ENCODE results near the gene RNF103.

The RNF103 gene

DNA sequence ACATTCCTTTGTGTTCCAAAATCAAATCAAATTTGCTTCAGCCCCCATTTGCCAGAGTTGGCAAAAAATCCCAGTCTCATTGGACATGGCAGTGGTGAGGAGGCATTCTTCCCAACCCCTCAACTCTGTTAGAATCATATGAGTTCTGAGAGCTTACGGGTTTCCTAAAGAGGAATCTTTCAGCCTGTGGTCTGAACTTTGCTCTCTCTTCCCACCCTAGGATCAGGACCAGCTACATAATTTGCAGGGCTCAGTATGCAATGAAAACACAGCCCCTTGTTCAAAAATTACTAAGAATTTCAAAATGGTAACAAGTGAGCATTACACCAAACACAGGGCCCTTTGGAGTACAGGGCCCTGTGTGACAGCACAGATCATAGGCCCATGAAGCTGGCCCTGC lies 49.3 kb upstream of the RNF103 start:
- Histone ChIP-seq H3K27ac (ENCODE audit: extremely low read depth, low read depth, low read length) (no peak overlapping the region), H3K9me3 (ENCODE audit: control insufficient read depth, insufficient read depth, low read depth, low read length) (no peaks in the 10 kb centered on the region), H3K4me1 (ENCODE audit: control insufficient read depth, insufficient read depth, low read length) (no peaks in the 10 kb centered on the region), H3K36me3 (ENCODE audit: control insufficient read depth in 2 of 2, insufficient read depth in 1 of 2, low read length in 2 of 2) (no peaks in the 10 kb centered on the region), H3K4me3 (ENCODE audit: low read depth, low read length) (no peak overlapping the region)
- ChIA-PET CTCF (no interaction called here), POLR2A (no interaction called here)
- TF ChIP-seq ZNF629 (tag by site-specific recombination; IDR thresholded peaks at IDR 0.05) (no peak), ZNF169 (tag by site-specific recombination; IDR thresholded peaks at IDR 0.05) (no peak), ZBTB1 (tag by site-specific recombination; IDR thresholded peaks at IDR 0.05) (no peak), ZNF530 (tag by site-specific recombination; IDR thresholded peaks at IDR 0.05; ENCODE audit: low read depth) (no peak), TCF7L2 (IDR thresholded peaks at IDR 0.05; ENCODE audit: borderline replicate concordance, low read depth, low read length) (no peak), ZEB2 (tag by site-specific recombination; IDR thresholded peaks at IDR 0.05) (no peak), BCL11A (tag by site-specific recombination; IDR thresholded peaks at IDR 0.05; ENCODE audit: low read depth) (no peak), SETDB1 (IDR thresholded peaks at IDR 0.05; ENCODE audit: insufficient read length, low read length) (no peak), ZFP69B (tag by site-specific recombination; IDR thresholded peaks at IDR 0.05) (no peak), ZIC2 (tag by site-specific recombination; IDR thresholded peaks at IDR 0.05) (no peak), ZNF121 (tag by site-specific recombination; IDR thresholded peaks at IDR 0.05) (no peak)
- TF ChIP-seq, protein P1, sequence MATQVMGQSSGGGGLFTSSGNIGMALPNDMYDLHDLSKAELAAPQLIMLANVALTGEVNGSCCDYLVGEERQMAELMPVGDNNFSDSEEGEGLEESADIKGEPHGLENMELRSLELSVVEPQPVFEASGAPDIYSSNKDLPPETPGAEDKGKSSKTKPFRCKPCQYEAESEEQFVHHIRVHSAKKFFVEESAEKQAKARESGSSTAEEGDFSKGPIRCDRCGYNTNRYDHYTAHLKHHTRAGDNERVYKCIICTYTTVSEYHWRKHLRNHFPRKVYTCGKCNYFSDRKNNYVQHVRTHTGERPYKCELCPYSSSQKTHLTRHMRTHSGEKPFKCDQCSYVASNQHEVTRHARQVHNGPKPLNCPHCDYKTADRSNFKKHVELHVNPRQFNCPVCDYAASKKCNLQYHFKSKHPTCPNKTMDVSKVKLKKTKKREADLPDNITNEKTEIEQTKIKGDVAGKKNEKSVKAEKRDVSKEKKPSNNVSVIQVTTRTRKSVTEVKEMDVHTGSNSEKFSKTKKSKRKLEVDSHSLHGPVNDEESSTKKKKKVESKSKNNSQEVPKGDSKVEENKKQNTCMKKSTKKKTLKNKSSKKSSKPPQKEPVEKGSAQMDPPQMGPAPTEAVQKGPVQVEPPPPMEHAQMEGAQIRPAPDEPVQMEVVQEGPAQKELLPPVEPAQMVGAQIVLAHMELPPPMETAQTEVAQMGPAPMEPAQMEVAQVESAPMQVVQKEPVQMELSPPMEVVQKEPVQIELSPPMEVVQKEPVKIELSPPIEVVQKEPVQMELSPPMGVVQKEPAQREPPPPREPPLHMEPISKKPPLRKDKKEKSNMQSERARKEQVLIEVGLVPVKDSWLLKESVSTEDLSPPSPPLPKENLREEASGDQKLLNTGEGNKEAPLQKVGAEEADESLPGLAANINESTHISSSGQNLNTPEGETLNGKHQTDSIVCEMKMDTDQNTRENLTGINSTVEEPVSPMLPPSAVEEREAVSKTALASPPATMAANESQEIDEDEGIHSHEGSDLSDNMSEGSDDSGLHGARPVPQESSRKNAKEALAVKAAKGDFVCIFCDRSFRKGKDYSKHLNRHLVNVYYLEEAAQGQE (tag by site-specific recombination; IDR thresholded peaks at IDR 0.05), result no peak
- TF ChIP-seq, protein P2, sequence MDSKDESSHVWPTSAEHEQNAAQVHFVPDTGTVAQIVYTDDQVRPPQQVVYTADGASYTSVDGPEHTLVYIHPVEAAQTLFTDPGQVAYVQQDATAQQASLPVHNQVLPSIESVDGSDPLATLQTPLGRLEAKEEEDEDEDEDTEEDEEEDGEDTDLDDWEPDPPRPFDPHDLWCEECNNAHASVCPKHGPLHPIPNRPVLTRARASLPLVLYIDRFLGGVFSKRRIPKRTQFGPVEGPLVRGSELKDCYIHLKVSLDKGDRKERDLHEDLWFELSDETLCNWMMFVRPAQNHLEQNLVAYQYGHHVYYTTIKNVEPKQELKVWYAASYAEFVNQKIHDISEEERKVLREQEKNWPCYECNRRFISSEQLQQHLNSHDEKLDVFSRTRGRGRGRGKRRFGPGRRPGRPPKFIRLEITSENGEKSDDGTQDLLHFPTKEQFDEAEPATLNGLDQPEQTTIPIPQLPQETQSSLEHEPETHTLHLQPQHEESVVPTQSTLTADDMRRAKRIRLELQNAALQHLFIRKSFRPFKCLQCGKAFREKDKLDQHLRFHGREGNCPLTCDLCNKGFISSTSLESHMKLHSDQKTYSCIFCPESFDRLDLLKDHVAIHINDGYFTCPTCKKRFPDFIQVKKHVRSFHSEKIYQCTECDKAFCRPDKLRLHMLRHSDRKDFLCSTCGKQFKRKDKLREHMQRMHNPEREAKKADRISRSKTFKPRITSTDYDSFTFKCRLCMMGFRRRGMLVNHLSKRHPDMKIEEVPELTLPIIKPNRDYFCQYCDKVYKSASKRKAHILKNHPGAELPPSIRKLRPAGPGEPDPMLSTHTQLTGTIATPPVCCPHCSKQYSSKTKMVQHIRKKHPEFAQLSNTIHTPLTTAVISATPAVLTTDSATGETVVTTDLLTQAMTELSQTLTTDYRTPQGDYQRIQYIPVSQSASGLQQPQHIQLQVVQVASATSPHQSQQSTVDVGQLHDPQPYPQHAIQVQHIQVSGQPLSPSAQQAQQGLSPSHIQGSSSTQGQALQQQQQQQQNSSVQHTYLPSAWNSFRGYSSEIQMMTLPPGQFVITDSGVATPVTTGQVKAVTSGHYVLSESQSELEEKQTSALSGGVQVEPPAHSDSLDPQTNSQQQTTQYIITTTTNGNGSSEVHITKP (tag by site-specific recombination; IDR thresholded peaks at IDR 0.05), result no peak
- TF ChIP-seq, protein P3, sequence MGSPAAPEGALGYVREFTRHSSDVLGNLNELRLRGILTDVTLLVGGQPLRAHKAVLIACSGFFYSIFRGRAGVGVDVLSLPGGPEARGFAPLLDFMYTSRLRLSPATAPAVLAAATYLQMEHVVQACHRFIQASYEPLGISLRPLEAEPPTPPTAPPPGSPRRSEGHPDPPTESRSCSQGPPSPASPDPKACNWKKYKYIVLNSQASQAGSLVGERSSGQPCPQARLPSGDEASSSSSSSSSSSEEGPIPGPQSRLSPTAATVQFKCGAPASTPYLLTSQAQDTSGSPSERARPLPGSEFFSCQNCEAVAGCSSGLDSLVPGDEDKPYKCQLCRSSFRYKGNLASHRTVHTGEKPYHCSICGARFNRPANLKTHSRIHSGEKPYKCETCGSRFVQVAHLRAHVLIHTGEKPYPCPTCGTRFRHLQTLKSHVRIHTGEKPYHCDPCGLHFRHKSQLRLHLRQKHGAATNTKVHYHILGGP (tag by site-specific recombination; IDR thresholded peaks at IDR 0.05), result no peak
- TF ChIP-seq, protein P4, sequence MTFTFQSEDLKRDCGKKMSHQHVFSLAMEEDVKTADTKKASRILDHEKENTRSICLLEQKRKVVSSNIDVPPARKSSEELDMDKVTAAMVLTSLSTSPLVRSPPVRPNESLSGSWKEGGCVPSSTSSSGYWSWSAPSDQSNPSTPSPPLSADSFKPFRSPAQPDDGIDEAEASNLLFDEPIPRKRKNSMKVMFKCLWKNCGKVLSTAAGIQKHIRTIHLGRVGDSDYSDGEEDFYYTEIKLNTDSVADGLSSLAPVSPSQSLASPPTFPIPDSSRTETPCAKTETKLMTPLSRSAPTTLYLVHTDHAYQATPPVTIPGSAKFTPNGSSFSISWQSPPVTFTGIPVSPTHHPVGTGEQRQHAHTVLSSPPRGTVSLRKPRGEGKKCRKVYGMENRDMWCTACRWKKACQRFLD (tag by site-specific recombination; IDR thresholded peaks at IDR 0.05), result no peak

DNA sequence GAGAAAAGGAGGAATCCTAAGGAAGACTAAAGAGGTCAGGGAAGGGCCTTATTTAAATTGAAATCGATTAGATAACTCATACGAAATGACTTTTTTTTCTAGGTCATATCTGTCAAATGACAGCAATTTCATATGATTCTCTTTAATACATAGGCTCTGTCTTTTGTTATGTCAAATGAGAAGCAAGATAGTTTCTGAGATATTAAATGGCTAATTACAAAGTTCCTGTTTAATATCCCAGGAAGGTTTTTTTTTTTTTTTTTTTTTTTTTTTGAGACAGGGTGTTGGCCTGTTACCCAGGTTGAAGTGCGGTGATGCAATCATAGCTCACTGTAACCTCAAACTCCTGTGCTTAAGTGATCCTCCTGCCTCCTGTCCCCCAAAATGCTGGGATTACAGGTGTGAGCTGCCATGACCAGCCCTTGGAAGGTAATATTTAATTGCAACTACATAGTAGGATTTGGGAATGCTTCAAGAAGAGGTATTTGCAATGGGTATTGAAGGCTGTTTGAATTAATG lies 48.4 kb upstream of the RNF103 start:
- TF ChIP-seq ZNF76 (tag by site-specific recombination; IDR thresholded peaks at IDR 0.05; ENCODE audit: borderline replicate concordance, low read depth), result no peak
- TF ChIP-seq, protein P5, sequence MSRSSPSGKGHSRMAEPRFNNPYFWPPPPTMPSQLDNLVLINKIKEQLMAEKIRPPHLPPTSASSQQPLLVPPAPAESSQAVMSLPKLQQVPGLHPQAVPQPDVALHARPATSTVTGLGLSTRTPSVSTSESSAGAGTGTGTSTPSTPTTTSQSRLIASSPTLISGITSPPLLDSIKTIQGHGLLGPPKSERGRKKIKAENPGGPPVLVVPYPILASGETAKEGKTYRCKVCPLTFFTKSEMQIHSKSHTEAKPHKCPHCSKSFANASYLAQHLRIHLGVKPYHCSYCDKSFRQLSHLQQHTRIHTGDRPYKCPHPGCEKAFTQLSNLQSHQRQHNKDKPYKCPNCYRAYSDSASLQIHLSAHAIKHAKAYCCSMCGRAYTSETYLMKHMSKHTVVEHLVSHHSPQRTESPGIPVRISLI (tag by site-specific recombination; IDR thresholded peaks at IDR 0.05), result peak; percentile 51; the same call in 1 of the 2 replicates
- Histone ChIP-seq H3K4me1 (ENCODE audit: control insufficient read depth, insufficient read depth, low read length) (no peaks in the 10 kb centered on the region), H3K4me3 (ENCODE audit: low read depth, low read length) (no peak overlapping the region), H3K9me3 (ENCODE audit: control insufficient read depth, insufficient read depth, low read depth, low read length) (no peaks in the 10 kb centered on the region), H3K27ac (ENCODE audit: extremely low read depth, low read depth, low read length) (no peak overlapping the region), H3K36me3 (ENCODE audit: control insufficient read depth in 2 of 2, insufficient read depth in 1 of 2, low read length in 2 of 2) (no peaks in the 10 kb centered on the region)
- CTCF ChIA-PET, result no interaction called here
- POLR2A ChIA-PET, result no interaction called here

Measured in HEK293 (cell line).